PC-3 (cell line): Measurements from ENCODE around the gene ZEB1.
"Not testable (repeated sequence)": the region's sequence is repeated elsewhere in the genome, so short reads cannot be mapped to it uniquely, and the experiment has no call there.

Experiments
- EZH2 ChIP-seq: fragments of 300-600 bp; sonication (generic); IDR thresholded peaks from one replicate; pipeline ENCODE4 v1.6.1; 2017; ENCODE audit warnings: antibody characterized with exemption, mild to moderate bottlenecking, low read length; ENCODE audit not compliant: unreplicated experiment
- EZH2phosphoT487 ChIP-seq: fragments of 300-600 bp; sonication (generic); IDR thresholded peaks from 2 replicates; pipeline ENCODE4 v1.6.1; 2018; ENCODE audit warnings: mild to moderate bottlenecking, antibody characterized with exemption, low read length, borderline replicate concordance
- TF ChIP-seq, protein P1 (sequence below): fragments of 300-600 bp; sonication (generic); conservative IDR thresholded peaks from 2 replicates; pipeline ENCODE4 v1.5.1; 2017; ENCODE audit warnings: antibody characterized with exemption, low read depth, mild to moderate bottlenecking, low read length

DNA sequence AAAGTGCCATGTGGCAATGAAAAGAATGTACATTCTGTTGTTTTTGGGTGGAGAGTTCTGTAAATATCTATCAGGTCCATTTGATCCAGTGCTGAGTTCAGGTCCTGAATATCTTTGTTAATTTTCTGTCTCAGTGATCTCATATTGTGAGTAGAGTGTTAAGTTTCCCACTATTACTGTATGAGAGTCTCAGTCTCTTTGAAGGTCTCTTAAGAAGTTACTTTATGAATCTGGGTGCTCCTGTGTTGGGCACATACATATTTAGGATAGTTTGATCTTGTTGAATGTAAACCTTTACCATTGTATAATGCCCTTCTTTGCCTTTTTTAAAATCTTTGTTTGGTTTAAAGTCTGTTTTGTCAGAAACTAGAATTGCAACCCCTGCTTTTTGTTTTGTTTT is 109.5 kb downstream of the ZEB1 start:
- TF ChIP-seq, protein P1, sequence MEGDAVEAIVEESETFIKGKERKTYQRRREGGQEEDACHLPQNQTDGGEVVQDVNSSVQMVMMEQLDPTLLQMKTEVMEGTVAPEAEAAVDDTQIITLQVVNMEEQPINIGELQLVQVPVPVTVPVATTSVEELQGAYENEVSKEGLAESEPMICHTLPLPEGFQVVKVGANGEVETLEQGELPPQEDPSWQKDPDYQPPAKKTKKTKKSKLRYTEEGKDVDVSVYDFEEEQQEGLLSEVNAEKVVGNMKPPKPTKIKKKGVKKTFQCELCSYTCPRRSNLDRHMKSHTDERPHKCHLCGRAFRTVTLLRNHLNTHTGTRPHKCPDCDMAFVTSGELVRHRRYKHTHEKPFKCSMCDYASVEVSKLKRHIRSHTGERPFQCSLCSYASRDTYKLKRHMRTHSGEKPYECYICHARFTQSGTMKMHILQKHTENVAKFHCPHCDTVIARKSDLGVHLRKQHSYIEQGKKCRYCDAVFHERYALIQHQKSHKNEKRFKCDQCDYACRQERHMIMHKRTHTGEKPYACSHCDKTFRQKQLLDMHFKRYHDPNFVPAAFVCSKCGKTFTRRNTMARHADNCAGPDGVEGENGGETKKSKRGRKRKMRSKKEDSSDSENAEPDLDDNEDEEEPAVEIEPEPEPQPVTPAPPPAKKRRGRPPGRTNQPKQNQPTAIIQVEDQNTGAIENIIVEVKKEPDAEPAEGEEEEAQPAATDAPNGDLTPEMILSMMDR, result not testable (repeated sequence)
- TF ChIP-seq EZH2phosphoT487, EZH2: not testable (repeated sequence)
